Measurements from ENCODE around the gene ACAA2.

- TF ChIP-seq CTCF (IDR thresholded peaks at IDR 0.05): no peak
- no peak for TF ChIP-seq EZH2phosphoT487 (IDR thresholded peaks at IDR 0.05)
Observed at GRCh38 chr18:49754866-49755265, 58.5 kb downstream of the ACAA2 start.

Data from neural progenitor cell (in vitro differentiated cells).